Measurements from ENCODE around the gene CASP8AP2.
A peak's percentile ranks its signal among the peaks of the same experiment; 100 is the strongest.
"Not testable (repeated sequence)": the region's sequence is repeated elsewhere in the genome, so short reads cannot be mapped to it uniquely, and the experiment has no call there.

The CASP8AP2 gene

GRCh38 chr6:89819336-89820130 is 10.1 kb upstream of the CASP8AP2 start, which contains the start of gene MDN1:
MDN1 (minus strand) TSS chr6:89819794; CDS start chr6:89819607, 187 bp downstream.
- peak; percentile 79 for DNase-seq (ENCODE audit: low read depth, low spot score)

- DNase-seq (ENCODE audit: low read depth, low spot score): no peak
Measured at GRCh38 chr6:89826029-89826528, 3.6 kb upstream of the CASP8AP2 start.

DNA sequence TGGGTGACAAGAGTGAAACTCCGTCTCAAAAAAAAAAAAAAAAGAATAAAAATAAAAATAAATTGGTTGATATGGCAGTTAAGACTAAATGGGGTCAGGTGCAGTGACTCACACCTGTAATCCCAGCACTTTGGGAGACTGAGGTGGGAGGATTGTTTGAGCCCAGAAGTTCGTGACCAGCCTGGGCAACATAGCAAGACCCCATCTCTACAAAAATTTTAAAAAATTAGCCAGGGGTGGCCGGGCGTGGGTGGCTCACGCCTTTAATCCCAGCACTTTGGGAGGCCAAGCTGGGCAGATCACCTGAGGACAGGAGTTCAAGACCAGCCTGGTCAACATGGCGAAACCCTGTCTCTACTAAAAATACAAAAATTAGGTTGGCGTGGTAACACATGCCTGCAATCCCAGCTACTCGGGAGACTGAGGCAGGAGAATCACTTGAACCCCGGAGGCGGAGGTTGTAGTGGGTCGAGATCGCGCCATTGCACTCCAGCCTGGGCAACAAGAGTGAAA is 1.1 kb upstream of the CASP8AP2 start:
- not testable (repeated sequence) for DNase-seq (ENCODE audit: low read depth, low spot score)

DNA sequence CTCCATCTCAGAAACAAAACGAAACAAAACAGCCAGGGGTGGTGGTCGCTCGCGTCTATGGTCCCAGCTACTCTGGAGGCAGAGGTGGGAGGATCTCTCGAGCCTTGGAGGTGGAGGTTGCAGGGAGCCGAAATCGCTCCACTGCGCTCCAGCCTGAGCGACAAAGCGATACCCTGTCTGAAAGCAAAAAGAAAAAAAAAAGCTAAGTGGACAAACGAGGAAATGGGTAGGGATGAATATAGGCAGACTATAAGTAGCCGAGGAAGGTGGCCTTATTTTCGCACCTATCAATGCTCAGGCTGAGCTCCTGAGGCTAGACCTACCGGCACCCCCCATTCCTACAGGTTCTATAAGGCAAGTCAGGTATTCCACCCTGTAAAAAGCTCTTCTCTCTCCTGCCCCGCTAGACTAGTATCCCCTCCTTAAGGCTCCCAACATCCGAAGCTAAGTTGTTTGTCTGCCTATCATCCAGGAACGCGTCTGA is 650 bp upstream of the CASP8AP2 start:
- DNase-seq (ENCODE audit: low read depth, low spot score): no peak

- DNase-seq (ENCODE audit: low read depth, low spot score): no peak
Measured at GRCh38 chr6:89830170-89830809, 610 bp downstream of the CASP8AP2 start.

GRCh38 chr6:89834884-89835792 is 5.5 kb downstream of the CASP8AP2 start:
- no peak for DNase-seq (ENCODE audit: low read depth, low spot score)

- DNase-seq (ENCODE audit: low read depth, low spot score): no peak
Measured at GRCh38 chr6:89836639-89837222, 7.1 kb downstream of the CASP8AP2 start.

- no peak for DNase-seq (ENCODE audit: low read depth, low spot score)
Measured at GRCh38 chr6:89840538-89840937, 10.9 kb downstream of the CASP8AP2 start.

DNA sequence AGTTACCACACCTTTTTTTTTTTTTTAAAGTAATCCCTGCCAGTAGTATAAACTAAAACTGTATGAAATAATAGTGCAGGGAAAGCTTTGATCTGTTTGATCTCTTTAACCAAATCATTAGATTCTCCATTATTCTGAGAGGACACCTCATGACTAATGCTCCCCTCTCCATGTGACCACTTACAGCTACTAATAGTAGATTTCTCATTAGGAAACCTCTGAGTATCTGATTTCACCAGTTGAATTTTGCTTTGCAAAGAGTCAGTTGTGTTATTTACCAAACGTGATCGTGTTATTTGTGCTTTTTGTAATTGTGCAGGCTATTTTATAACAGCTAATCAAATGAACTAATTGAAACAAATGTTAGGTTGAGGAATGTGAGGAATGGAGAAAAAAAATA is 12.5 kb downstream of the CASP8AP2 start:
- DNase-seq (ENCODE audit: low read depth, low spot score): no peak

GRCh38 chr6:89843070-89843469 is 13.4 kb downstream of the CASP8AP2 start:
- DNase-seq (ENCODE audit: low read depth, low spot score): no peak

DNA sequence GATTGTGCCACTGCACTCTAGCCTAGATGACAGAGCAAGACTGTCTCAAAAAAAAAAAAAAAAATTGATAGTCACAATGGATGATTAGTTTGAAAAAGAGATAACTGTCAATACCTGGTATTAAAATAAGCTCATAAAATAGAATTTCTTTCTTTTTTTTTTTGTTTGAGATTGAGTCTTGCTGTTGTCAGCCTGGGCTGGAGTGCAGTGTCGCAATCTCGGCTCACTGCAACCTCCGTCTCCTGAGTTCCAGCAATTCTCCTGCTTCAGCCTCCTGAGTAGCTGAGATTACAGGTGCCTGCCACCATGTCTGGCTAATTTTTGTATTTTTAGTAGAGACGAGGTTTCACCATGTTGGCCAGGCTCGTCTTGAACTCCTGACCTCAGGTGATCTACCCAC is 17.8 kb downstream of the CASP8AP2 start:
- DNase-seq (ENCODE audit: low read depth, low spot score): not testable (repeated sequence)

GRCh38 chr6:89853068-89853467 is 23.4 kb downstream of the CASP8AP2 start:
- no peak for DNase-seq (ENCODE audit: low read depth, low spot score)

- DNase-seq (ENCODE audit: low read depth, low spot score): no peak
Measured at GRCh38 chr6:89858041-89858440, 28.4 kb downstream of the CASP8AP2 start.

DNA sequence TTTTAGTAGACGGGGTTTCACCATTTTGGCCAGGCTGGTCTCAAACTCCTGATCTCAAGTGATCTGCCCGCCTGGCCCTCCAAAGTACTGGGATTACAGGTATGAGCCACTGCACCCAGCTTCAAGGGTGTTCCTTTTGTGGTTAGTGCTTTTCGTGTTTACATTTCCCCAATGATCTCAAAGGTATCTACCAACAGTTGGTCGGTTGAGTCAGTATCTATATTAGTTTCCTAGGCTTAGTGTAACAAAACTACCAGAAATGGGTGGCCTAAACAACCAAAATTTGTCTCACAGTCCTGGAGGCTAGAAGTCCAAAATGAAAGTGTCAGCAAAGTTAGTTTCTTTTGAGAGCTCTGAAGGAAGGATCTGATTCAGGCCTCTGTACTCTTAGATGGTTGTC is 30.1 kb downstream of the CASP8AP2 start:
- no peak for DNase-seq (ENCODE audit: low read depth, low spot score)

- DNase-seq (ENCODE audit: low read depth, low spot score): no peak
Measured at GRCh38 chr6:89862273-89862672, 32.6 kb downstream of the CASP8AP2 start.

DNA sequence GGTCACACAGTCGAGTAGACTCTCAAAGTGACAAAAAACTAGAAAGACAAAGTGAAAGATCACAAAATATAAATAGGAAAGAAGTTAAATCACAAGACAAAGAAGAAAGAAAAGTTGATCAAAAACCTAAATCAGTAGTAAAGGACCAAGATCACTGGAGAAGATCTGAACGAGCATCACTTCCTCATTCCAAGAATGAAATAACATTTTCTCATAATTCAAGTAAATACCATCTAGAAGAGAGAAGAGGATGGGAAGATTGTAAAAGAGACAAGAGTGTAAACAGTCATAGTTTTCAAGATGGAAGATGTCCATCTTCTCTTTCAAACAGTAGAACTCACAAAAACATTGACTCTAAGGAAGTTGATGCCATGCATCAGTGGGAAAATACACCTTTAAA is 33.0 kb downstream of the CASP8AP2 start:
- no peak for DNase-seq (ENCODE audit: low read depth, low spot score)

DNA sequence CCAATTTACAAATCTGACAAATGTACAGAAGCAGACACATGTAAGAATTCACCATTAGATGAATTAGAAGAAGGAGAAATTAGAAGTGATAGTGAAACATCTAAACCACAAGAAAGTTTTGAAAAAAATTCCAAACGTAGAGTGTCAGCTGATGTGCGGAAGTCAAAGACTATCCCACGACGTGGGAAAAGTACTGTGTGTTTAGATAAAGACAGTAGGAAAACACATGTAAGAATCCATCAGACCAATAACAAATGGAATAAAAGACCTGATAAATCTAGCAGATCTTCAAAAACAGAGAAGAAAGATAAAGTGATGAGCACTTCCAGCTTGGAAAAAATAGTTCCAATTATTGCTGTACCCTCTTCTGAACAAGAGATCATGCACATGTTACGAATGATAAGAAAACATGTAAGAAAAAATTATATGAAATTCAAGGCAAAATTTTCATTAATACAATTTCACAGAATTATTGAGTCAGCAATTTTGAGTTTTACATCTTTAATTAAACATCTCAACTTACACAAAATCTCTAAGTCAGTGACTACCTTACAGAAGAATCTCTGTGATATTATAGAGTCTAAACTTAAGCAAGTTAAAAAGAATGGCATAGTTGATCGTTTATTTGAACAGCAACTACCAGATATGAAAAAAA is 36.5 kb downstream of the CASP8AP2 start:
- DNase-seq (ENCODE audit: low read depth, low spot score): no peak

DNA sequence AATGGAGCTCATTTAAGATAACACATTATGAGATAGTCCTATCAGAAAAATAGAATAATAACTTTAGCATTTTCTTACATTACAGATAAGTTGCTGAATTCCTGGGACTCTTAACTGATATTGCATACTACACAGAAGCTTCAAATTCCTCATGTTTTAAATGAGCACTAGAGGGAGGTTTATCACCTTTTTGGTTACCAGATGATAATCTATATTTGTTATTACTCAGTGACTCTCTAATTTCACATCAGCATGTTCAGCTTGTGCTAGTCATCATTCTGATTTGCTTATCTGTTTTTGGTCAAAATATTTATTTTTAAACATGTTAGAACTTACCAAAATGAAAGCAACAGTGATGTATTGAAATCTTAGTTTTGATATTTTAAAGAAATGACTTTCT is 44.0 kb downstream of the CASP8AP2 start:
- DNase-seq (ENCODE audit: low read depth, low spot score): no peak

- no peak for DNase-seq (ENCODE audit: low read depth, low spot score)
Measured at GRCh38 chr6:89874438-89874837, 44.8 kb downstream of the CASP8AP2 start.

GRCh38 chr6:89886378-89887120 is 56.9 kb downstream of the CASP8AP2 start:
- DNase-seq (ENCODE audit: low read depth, low spot score): no peak

Measured in activated naive CD8-positive, alpha-beta T cell treated with anti-CD3 and anti-CD28 coated beads, Interleukin-2, amount 50 U/mL, for 16 hours (primary cell).